IPS-18c (cell line): ENCODE data around the gene ZBTB24.
"Not testable (repeated sequence)": the region's sequence is repeated elsewhere in the genome, so short reads cannot be mapped to it uniquely, and the experiment has no call there.

ENCODE experiments used
- H3K4me3 ChIP-seq: 2 replicates; pipeline ENCODE4 v1.7.0; 2013; ENCODE audit warnings: low read depth, mild to moderate bottlenecking, low read length, moderate library complexity; ENCODE audit not compliant: insufficient read depth
- H3K9me3 ChIP-seq: one replicate; pipeline ENCODE4 v1.6.1; 2013; ENCODE audit warnings: mild to moderate bottlenecking, low read length, moderate library complexity; ENCODE audit not compliant: control insufficient read depth, insufficient read depth

ZBTB24 gene

GRCh38 chr6:109478841-109479624, 4.0 kb downstream of the ZBTB24 start:
- H3K9me3 ChIP-seq = no peaks in the 10 kb centered on the region
- H3K4me3 ChIP-seq = no peak overlapping the region

DNA sequence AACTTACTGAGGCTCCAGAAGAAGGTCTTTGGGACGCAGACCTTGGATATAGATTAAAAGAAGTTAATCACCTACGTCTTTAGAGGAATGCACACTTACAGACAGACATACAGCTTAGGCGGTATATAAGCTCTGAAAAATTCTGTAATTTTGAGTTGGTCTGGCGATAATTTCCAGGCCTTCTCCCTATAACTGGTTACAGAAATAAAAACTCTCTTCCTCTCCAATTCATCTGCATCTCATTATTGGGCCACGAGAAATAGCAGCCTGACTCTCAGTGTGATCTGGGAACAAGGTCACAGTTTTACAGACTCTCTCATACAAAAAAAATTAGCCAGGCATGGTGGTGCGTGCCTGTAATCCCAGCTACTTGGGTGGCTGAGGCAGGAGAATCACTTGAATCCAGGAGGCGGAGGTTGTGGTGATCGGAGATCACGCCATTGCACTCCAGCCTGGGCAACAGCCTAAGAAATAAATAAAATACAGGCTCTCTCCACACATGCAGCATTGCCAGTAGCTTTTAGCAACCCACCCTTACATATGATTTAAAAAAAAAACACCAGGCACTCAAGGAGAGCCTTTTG, 4.7 kb downstream of the ZBTB24 start:
- Histone ChIP-seq H3K9me3 (no peaks in the 10 kb centered on the region), H3K4me3 (peak overlapping the region; percentile 36)

DNA sequence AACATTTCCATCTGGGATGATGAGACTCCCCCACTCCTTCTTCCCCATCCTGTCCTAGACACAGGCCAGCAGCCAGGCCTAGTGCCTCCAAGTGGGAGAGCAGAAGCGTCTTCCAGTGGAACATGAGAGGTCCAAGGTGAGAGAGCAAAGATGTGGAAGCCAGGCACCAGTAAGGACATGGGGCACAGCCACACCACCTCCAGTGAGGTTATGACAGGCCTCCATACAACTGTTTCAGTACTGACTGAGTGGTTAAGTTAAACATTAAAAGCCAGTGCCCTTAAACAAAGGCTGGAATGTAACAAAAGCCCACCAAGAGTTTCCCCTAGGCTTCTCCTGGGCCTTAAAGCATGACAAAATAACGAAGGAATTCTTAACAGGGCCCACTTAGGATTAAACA, 5.3 kb downstream of the ZBTB24 start:
- no peaks in the 10 kb centered on the region for H3K9me3 ChIP-seq
- 0 out of 2 replicates have a peak overlapping the region, but pooled peaks have one; percentile 6 for H3K4me3 ChIP-seq

DNA sequence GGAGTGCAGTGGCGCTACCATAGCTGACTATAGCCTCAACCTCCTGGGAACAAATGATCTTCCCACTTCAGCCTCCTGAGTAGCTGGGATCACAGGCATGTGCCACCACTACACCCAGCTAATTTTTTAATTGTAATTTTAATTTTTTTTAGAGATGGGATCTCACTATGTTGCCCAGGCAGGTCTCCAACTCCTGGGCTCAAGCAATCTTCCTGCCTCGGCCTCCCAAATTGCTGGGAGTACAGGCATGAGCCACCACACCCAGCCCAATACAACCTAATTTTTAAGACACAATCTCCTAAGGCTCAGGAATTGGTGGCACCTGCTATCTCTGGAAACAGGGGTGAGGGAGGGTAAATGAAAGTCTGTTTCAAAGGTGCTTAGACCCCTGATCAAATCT, 5.8 kb downstream of the ZBTB24 start:
- H3K4me3 ChIP-seq = no peak overlapping the region
- H3K9me3 ChIP-seq = no peaks in the 10 kb centered on the region

DNA sequence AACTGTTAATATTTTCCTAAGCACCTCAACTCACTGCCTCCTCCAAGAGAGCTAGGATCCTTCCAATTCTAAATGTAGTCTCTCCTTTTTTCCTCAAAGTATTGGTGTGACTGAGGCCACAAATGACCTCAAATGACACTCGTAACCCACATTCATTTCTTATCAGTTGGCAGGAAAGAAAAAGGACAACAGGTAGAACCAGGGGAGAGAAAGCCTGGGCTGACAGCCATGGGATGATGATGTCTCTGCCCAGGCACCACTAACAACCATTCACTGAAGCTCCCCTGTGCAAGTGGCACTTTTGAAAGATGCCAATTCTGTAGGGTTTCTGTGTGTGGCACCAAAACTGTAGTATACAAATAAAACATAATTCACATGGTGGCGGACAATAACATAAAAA, 7.4 kb downstream of the ZBTB24 start:
- Histone ChIP-seq H3K9me3 (no peaks in the 10 kb centered on the region), H3K4me3 (no peak overlapping the region)

DNA sequence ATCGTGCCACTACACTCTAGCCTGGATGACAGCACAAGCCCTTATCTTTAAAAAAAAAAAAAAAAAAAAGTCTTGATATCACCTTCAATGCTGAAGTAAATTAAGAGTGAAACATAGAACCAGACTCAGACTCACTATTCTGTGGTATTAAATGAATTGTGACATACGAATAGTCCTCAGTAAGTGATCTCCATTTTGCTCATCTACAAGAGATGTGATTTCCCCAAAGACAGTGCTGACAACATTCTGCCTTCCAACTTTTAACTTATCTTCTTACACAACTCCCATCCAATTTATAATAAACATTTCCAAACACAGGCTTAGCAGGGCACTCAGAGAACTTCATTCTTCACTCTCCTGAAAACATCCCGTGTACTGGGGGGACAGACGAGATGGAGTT, 8.0 kb downstream of the ZBTB24 start:
- no peaks in the 10 kb centered on the region for H3K9me3 ChIP-seq

DNA sequence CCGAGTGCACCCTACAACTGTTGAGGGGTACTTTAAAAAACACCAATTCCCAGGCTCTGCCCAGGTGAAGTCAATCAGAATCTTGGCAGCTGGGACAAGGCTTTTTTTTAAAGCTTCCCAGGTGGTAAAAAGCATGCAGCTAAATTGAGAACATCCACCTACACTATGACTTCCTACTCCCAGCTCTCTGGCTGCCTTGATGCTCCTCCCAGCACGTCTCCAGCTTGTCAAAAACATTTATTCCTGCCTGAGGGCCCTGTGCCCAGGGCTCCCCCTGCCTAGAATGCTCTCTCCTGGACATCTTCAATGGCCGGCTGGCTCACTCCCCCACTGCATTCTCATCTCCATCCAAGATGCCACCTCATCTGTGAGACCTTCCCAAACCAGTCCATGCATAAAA, 9.9 kb downstream of the ZBTB24 start:
- Histone ChIP-seq H3K4me3 (no peak overlapping the region), H3K9me3 (no peaks in the 10 kb centered on the region)

More for the DNA sequence above, 8.0 kb downstream of the ZBTB24 start:
- H3K4me3 ChIP-seq = no peak overlapping the region

- no peak overlapping the region for H3K4me3 ChIP-seq
Measured at GRCh38 chr6:109472132-109472995, 10.7 kb downstream of the ZBTB24 start.

DNA sequence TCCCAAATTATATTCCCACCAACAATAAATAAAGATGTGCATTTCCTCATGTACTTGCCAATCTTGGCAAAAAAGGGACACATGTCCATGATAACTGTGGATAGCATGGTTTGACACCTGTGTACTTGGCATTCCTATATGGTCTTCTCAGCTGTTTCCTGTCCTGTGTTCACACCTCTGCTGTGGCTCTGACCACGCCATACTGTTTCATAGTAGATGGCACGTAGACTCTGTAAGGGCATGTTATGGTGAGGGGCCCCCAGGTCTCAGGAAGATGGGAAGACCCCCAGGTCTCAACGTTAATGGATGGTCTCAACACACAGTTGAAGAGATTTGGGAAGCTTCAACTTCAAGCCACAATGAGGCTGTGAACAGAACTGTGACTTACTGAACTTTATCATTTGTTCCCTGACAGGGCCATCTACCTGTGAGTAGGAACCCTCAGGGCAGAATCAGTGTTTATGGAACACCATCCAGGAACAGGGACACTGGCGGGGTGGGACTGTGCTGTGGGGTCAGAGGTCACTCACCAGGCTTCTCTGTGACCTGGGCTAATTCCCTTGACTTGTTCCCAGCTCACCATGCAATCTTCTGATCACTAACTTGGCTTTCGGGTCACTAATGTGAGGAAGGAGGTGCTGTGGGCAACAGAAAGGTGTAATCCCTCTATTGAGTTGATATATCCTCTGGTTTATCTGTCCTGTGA, 11.8 kb downstream of the ZBTB24 start:
- Histone ChIP-seq H3K4me3 (no peak overlapping the region), H3K9me3 (no peaks in the 10 kb centered on the region)

More at GRCh38 chr6:109472132-109472995, 10.7 kb downstream of the ZBTB24 start:
- H3K9me3 ChIP-seq = no peaks in the 10 kb centered on the region

GRCh38 chr6:109469591-109470189, 13.3 kb downstream of the ZBTB24 start:
- no peak overlapping the region for H3K4me3 ChIP-seq
- no peaks in the 10 kb centered on the region for H3K9me3 ChIP-seq

DNA sequence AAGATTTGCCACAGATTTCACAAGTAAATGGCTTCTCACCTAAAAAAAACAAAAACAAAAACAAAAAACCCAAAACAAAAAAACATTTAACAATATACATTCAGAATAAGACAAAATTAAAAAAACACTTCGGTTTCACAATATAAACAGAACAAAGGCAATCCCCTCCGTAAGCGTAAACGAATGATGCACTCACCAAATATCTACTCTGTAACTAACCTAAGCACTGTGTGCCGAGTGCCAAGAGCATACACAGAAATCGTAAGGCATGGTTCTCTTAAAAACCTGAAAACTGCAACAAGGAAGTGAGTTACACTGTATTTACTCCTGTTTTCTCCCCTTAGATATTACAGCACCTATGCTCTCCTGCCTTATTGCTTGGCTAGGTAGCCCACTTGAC, 15.3 kb downstream of the ZBTB24 start:
- Histone ChIP-seq H3K4me3 (no peak overlapping the region), H3K9me3 (no peaks in the 10 kb centered on the region)

DNA sequence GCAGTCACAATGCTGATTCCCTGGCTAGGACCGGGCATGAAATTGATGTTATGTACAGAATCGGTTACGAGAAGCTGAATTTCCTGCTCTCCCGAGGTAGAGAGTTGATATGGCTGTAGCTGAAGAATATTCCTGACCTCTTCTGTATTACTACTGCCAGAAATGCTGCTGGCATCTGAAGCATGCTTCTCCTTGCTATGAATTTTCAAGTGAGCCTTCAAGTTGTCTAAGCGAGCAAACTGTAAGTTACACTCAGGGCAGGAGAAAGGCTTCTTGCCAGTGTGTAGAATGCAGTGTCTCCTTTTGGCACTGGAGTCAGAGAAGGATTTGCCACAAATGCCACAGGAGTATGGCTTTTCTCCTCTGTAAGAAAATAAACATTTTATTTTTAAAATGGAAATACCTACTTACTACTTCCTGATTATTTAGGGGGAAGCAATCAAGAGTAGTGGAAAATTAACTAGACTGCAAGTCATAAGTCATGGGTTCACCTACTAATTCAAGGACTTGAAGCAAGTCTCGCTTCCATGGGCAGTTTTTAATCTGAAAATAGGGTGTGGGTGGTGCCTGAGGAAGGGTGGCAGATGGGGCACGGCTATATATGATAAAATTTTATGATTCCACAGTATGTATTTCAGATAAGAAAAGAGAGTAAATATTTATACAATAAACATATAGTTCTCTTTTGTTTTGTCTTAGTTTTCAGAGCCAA, 16.7 kb downstream of the ZBTB24 start:
- H3K4me3 ChIP-seq = no peak overlapping the region
- H3K9me3 ChIP-seq = no peaks in the 10 kb centered on the region

GRCh38 chr6:109465772-109466171, 17.2 kb downstream of the ZBTB24 start:
- H3K4me3 ChIP-seq = no peak overlapping the region
- H3K9me3 ChIP-seq = no peaks in the 10 kb centered on the region

- Histone ChIP-seq H3K4me3 (no peak overlapping the region), H3K9me3 (no peaks in the 10 kb centered on the region)
Measured at GRCh38 chr6:109461733-109462526, 21.1 kb downstream of the ZBTB24 start.

DNA sequence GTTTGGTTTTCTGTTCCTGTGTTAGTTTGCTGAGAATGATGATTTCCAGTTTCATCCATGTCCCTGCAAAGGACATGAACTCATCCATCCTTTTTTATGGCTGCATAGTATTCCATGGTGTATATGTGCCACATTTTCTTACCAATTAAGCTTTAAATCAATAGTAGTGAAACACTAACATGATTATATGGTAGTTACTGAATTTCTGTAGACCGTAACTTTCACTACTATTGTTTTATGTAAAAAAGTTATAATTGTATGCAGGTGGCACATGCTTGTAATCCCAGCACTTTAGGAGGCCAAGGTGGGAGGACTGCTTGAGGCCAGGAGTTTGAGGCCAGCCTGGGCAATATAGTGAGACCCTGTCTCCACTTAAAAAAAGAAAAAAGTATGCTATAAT, 21.8 kb downstream of the ZBTB24 start:
- not testable (repeated sequence) for H3K9me3 ChIP-seq, H3K4me3 ChIP-seq
